HCT116 (cell line): ENCODE results near the gene ACACA.

Experiments used
- CTCF ChIP-seq, 3 experiments: fragments of 200-600 bp in 1 of 3; sonication (generic) in 1 of 3; IDR thresholded peaks in 2 of 3; conservative IDR thresholded peaks in 1 of 3; 2 replicates each; pipeline ENCODE4 v1.5.1; 2012 to 2017; ENCODE audit warnings: low read depth in 2 of 3, low read length in 2 of 3, antibody characterized with exemption in 1 of 3, borderline replicate concordance in 1 of 3, control low read depth in 1 of 3, mild to moderate bottlenecking in 1 of 3, mixed read lengths in 1 of 3, mixed run types in 1 of 3, moderate library complexity in 1 of 3; ENCODE audit not compliant: insufficient read depth in 1 of 3
- FOSL1 ChIP-seq: IDR thresholded peaks from 2 replicates; pipeline ENCODE4 v1.6.1; 2012; ENCODE audit warnings: low read depth
- MAX ChIP-seq: IDR thresholded peaks from 2 replicates; pipeline ENCODE4 v1.6.1; 2012
- POLR2A ChIP-seq: IDR thresholded peaks from 2 replicates; pipeline ENCODE4 v1.7.0; 2011; ENCODE audit warnings: borderline replicate concordance; ENCODE audit not compliant: insufficient read depth, insufficient read length; ENCODE audit errors: extremely low read depth
- RAD21 ChIP-seq: IDR thresholded peaks from 2 replicates; pipeline ENCODE4 v1.6.1; 2012; ENCODE audit warnings: low read depth, mild to moderate bottlenecking
- TCF7L2 ChIP-seq: IDR thresholded peaks from 2 replicates; pipeline ENCODE4 v1.7.0; 2011; ENCODE audit warnings: borderline replicate concordance, inconsistent platforms; ENCODE audit not compliant: insufficient read depth, insufficient read length; ENCODE audit errors: extremely low read depth
- ZFX ChIP-seq: fragments of 450-650 bp; IDR thresholded peaks from 2 replicates; pipeline ENCODE4 v1.6.1; 2017
- ZNF274 ChIP-seq: fragments of 200-500 bp; sonication (Bioruptor generic); IDR thresholded peaks from 2 replicates; pipeline ENCODE4 v1.6.1; 2014; ENCODE audit warnings: mild to moderate bottlenecking, low read depth, low read length, inconsistent platforms

- TF ChIP-seq RAD21 (no peak), MAX (no peak), ZNF274 (no peak), CTCF (IDR thresholded peaks at IDR 0.05 in 2 of 3, conservative IDR thresholded peaks at IDR 0.05 in 1 of 3; ENCODE audit: borderline replicate concordance in 1 of 3, insufficient read depth in 1 of 3, low read depth in 2 of 3, low read length in 2 of 3) (no peak), ZFX (no peak), POLR2A (no peak), FOSL1 (no peak), TCF7L2 (no peak)
Observed at GRCh38 chr17:37062021-37062420, 344.6 kb downstream of the ACACA start.
